ENCODE measurements around the gene ERLIN1. TPM values are rescaled to one million over a fixed set of nuclear protein-coding genes. Genes with fewer than 3 reads are reported as not detected.

The ERLIN1 gene
- total RNA-seq, 4 donors from 2014 or later, result 5.3 to 8.5 (median 7.3) TPM

DNA sequence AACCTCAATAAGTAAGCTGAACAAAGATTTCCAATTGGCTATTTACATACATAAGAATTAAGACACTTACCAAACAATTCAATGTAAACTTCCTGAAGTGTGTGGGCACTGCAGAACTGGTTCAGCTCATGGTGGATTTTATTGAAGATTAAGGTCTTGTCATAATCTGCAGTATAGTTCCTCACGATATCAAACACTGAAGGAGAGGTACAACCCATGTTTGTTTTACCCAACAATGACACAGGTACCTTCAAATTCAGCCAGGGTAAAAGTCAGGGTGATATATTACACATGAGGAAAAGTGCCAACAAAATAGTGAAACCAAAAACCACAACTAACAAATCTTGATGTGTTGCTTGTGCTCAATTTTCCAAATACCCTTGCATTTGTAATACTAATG is 10.0 kb downstream of the ERLIN1 start:
- Histone ChIP-seq H3K27me3 (no peaks in the 10 kb centered on the region), H3K27ac (no peak overlapping the region), H3K4me3 (no peak overlapping the region), H3K4me1 (no peaks in the 10 kb centered on the region), H3K36me3 (peaks cover 0 to 73% of the 10 kb centered on the region in 2 donors), H3K9me3 (no peaks in the 10 kb centered on the region)
- no peak for ATAC-seq
- no peak for DNase-seq
- TF ChIP-seq CTCF (IDR thresholded peaks at IDR 0.05 in 4 of 5, conservative IDR thresholded peaks at IDR 0.05 in 1 of 5) (no peak), POLR2A (IDR thresholded peaks at IDR 0.05) (no peak)
- in situ Hi-C loops (cut with MboI; ENCODE audit: low sequenced_read_pairs in 4 of 4), result no loop called here
- intact Hi-C loops (cut with DNase I; ENCODE audit: low total_unique reads), result no loop called here

DNA sequence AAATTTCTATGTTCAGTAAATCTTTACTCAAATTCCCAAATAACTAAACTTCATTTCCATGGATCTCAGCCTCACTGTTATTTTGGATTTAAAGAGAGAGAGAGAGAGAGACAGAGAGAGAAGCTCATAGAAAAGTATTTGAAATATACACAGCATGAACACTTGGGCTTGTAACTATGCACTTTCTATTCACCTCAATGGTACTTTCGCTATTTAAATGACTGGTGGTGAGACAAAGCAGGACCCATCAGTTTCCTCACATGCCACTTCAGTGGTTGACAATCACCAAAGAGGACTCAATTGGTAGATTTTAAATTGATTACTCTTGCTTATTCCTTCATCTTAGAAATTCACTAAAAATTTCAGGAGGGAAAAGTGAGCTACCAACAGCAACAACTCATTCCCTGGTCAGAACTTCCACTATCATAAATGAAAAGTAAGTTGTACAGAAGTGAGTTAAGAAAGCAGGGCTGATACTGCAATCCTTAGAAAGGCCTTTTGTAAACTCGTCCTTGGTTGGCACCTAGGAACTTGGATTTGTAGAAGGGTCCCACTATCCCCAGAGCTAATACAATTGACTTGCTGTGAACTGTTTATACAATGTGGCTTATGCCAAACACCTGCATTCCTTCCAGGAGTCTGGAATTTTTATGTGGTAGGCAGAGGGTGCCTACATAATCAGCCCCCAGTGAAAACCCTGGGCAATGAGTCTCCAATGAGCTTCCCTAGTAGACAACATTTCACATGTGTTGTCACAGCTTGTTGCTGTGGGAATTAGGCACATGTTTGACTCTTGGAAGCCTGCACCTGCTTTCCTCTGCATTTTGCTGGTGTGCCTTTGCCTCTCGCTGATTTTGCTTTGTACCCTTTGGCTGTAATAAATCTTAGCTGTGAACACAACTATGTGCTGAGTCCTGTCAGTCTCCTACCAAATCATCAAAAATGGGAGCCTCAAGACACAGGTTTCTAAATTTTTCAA is 10.8 kb downstream of the ERLIN1 start:
- Histone ChIP-seq H3K36me3 (peaks cover 0 to 67% of the 10 kb centered on the region in 2 donors), H3K4me1 (no peaks in the 10 kb centered on the region), H3K27me3 (no peaks in the 10 kb centered on the region), H3K4me3 (no peak overlapping the region), H3K9me3 (no peaks in the 10 kb centered on the region), H3K27ac (no peak overlapping the region)
- in situ Hi-C loops (cut with MboI; ENCODE audit: low sequenced_read_pairs in 4 of 4), result no loop called here
- no peak for DNase-seq
- no peak for ATAC-seq
- intact Hi-C loops (cut with DNase I; ENCODE audit: low total_unique reads), result no loop called here
- TF ChIP-seq POLR2A (IDR thresholded peaks at IDR 0.05), result no peak
- TF ChIP-seq CTCF (IDR thresholded peaks at IDR 0.05 in 4 of 5, conservative IDR thresholded peaks at IDR 0.05 in 1 of 5), result no peak

DNA sequence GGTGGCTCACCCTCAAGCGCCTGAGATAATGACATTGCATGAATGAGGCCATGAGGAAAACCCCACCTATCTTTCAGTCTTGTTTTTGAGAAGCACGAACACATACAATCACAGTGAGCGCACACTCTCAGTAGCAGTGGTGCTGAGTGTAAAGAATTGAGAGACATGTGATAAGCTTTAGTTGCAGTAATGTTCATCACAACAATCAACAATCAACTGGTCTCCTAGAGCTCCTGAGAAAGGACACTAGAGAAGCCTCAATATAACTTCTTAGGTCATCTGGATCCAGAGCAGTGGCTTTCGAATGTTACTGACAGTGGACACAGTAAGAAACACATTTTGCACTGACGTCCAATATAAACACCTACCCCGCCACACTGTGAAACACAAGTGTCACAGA is 12.8 kb downstream of the ERLIN1 start:
- ATAC-seq, result no peak
- in situ Hi-C loops (cut with MboI; ENCODE audit: low sequenced_read_pairs in 4 of 4) (no loop called here), intact Hi-C loops (cut with DNase I; ENCODE audit: low total_unique reads) (no loop called here)

GRCh38 chr10:100172349-100172748 is 13.5 kb downstream of the ERLIN1 start:
- Histone ChIP-seq H3K36me3 (peaks cover 0 to 48% of the 10 kb centered on the region in 2 donors), H3K27ac (no peak overlapping the region), H3K4me1 (no peaks in the 10 kb centered on the region), H3K9me3 (no peaks in the 10 kb centered on the region), H3K27me3 (no peaks in the 10 kb centered on the region), H3K4me3 (no peak overlapping the region)
- in situ Hi-C loops (cut with MboI; ENCODE audit: low sequenced_read_pairs in 4 of 4) (no loop called here), intact Hi-C loops (cut with DNase I; ENCODE audit: low total_unique reads) (no loop called here)
- DNase-seq, result no peak
- no peak for ATAC-seq
- TF ChIP-seq CTCF (IDR thresholded peaks at IDR 0.05 in 4 of 5, conservative IDR thresholded peaks at IDR 0.05 in 1 of 5), result no peak
- TF ChIP-seq POLR2A (IDR thresholded peaks at IDR 0.05), result no peak

More for the DNA sequence above, 12.8 kb downstream of the ERLIN1 start:
- Histone ChIP-seq H3K27ac (no peak overlapping the region), H3K4me1 (no peaks in the 10 kb centered on the region), H3K27me3 (no peaks in the 10 kb centered on the region), H3K36me3 (peaks cover 0 to 53% of the 10 kb centered on the region in 2 donors), H3K9me3 (no peaks in the 10 kb centered on the region), H3K4me3 (no peak overlapping the region)
- TF ChIP-seq CTCF (IDR thresholded peaks at IDR 0.05 in 4 of 5, conservative IDR thresholded peaks at IDR 0.05 in 1 of 5) (no peak), POLR2A (IDR thresholded peaks at IDR 0.05) (no peak)
- DNase-seq, result no peak

All from gastrocnemius medialis (tissue), 4 donors.